IPS DF 4.7 (cell line): ENCODE results near the gene SLC35F6.

Experiments
- DNase-seq: peaks from one replicate; pipeline ENCODE4 v3.0.0-alpha.2; 2013; ENCODE audit warnings: low spot score; ENCODE audit errors: extremely low read depth

SLC35F6 gene

DNA sequence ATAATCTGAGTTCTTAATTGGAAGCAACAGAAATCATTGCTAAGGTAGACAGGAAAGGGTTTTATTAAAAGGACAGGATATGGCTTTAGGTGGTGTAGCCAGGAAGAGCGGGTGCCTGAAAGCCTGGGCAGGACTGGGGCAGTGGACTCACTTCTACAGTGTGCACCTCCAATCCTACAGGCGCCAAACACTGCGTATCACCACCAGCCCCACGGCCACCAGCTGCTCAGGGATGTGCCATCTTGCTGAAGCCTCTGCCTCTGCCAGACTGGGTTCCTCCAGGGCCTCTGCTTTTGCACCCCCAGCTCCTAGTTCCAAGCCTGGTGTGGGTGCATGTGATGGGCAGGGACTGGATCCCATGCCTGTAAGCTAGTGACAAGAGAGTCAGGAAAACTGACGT is 54.2 kb downstream of the SLC35F6 start:
- DNase-seq: no peak

DNA sequence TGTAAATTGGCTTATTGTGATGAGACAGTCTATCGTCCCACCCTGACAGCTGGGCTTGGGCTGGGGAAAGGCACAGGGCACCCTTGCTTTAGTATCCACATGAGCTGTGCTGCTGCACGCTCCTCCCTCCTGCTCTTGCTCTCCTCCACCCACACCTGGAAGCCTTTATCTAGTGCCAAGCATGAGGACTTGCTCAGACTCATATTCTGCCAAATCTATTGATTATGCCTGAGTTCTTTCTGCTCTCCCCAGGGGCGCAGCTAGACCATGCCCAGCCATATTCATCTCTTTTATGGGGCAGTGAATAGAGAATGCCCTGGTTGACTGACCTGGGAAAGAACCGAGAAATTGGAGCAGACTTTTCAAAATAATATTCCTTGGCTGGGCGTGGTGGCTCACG is 54.9 kb downstream of the SLC35F6 start:
- DNase-seq: no peak

- DNase-seq: no peak
Measured at GRCh38 chr2:26820932-26821331, 56.8 kb downstream of the SLC35F6 start.

- DNase-seq: no peak
Measured at GRCh38 chr2:26822877-26823276, 58.8 kb downstream of the SLC35F6 start.
